ENCODE measurements around the gene RARB. TPM values are rescaled to one million over a fixed set of nuclear protein-coding genes. Genes with fewer than 3 reads are reported as not detected.

The RARB gene
- total RNA-seq, 1 experiment from 2014 or later: not detected

- H3K4me1 ChIP-seq (ENCODE audit: insufficient read depth, low read length): no peaks in the 10 kb centered on the region
- no peak overlapping the region for H2AFZ ChIP-seq (ENCODE audit: low read length)
- H3K27ac ChIP-seq (ENCODE audit: low read length): no peak overlapping the region
- no peaks in the 10 kb centered on the region for H3K36me3 ChIP-seq (ENCODE audit: low read depth, low read length)
- intact Hi-C loops (cut with micrococcal nuclease): no loop called here
- BruUV-seq (replicated peaks): no TSS peak
- H3K9ac ChIP-seq (ENCODE audit: low read length): no peak overlapping the region
- no peaks in the 10 kb centered on the region for H4K20me1 ChIP-seq (ENCODE audit: low read length)
- H3K4me3 ChIP-seq (ENCODE audit: low read length): no peak overlapping the region
- ChIA-PET POLR2A (ENCODE audit: unreplicated experiment) (no interaction called here), CTCF (no interaction called here)
- peaks cover 35% of the 10 kb centered on the region for H3K27me3 ChIP-seq (ENCODE audit: low read length)
- no peak overlapping the region for H3K4me2 ChIP-seq (ENCODE audit: low read length)
- no peaks in the 10 kb centered on the region for H3K9me2 ChIP-seq (replicated peaks; ENCODE audit: low read length)
- no peaks in the 10 kb centered on the region for H3K9me3 ChIP-seq (ENCODE audit: low read length)
- H3K79me2 ChIP-seq (ENCODE audit: low read length): no peaks in the 10 kb centered on the region
- no peaks in the 10 kb centered on the region for H3F3A ChIP-seq (ENCODE audit: low read length, unreplicated experiment)
- DNase-seq (no peak), ATAC-seq (no peak)
- no peak for TF ChIP-seq EZH2 (IDR thresholded peaks at IDR 0.05; ENCODE audit: low read length, unreplicated experiment)
- TF ChIP-seq EZH2phosphoT487 (IDR thresholded peaks at IDR 0.05; ENCODE audit: borderline replicate concordance, low read length): no peak
- TF ChIP-seq CTCF (conservative IDR thresholded peaks at IDR 0.05; ENCODE audit: low read depth, low read length): no peak
These were observed 16.2 kb downstream of the RARB start for GRCh38 chr3:25444273-25444672.

DNA sequence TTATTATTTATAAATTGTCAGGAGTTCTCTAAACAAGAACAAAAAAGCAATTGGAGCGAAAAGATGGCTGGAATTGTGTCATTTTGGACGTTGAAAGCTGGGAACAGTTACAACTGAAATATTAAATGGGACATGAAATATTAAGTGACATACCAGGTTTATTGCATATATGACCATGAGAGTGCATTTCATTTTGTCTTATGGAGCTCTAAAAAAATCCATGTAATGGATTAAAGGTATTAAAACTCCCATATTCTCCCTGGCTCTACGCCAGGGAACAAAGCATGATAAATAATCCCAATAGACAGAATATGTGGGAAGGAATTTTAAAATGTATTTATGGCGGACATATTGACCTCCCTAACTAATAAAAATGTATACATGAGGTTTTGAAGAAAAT lies 17.7 kb downstream of the RARB start:
- no peaks in the 10 kb centered on the region for H3K79me2 ChIP-seq (ENCODE audit: low read length)
- H3K4me2 ChIP-seq (ENCODE audit: low read length): no peak overlapping the region
- ChIA-PET CTCF (no interaction called here), POLR2A (ENCODE audit: unreplicated experiment) (no interaction called here)
- no TSS peak for BruUV-seq (replicated peaks)
- no peaks in the 10 kb centered on the region for H3F3A ChIP-seq (ENCODE audit: low read length, unreplicated experiment)
- no peak overlapping the region for H3K4me3 ChIP-seq (ENCODE audit: low read length)
- no peak for TF ChIP-seq EZH2 (IDR thresholded peaks at IDR 0.05; ENCODE audit: low read length, unreplicated experiment)
- TF ChIP-seq EZH2phosphoT487 (IDR thresholded peaks at IDR 0.05; ENCODE audit: borderline replicate concordance, low read length): no peak
- no peak for TF ChIP-seq CTCF (conservative IDR thresholded peaks at IDR 0.05; ENCODE audit: low read depth, low read length)
- H3K9ac ChIP-seq (ENCODE audit: low read length): no peak overlapping the region
- H3K36me3 ChIP-seq (ENCODE audit: low read depth, low read length): no peaks in the 10 kb centered on the region
- no peaks in the 10 kb centered on the region for H3K4me1 ChIP-seq (ENCODE audit: insufficient read depth, low read length)
- no peak overlapping the region for H2AFZ ChIP-seq (ENCODE audit: low read length)
- no peaks in the 10 kb centered on the region for H3K9me2 ChIP-seq (replicated peaks; ENCODE audit: low read length)
- ATAC-seq (no peak), DNase-seq (no peak)
- H3K27me3 ChIP-seq (ENCODE audit: low read length): peaks cover 35% of the 10 kb centered on the region
- H4K20me1 ChIP-seq (ENCODE audit: low read length): no peaks in the 10 kb centered on the region
- H3K9me3 ChIP-seq (ENCODE audit: low read length): no peaks in the 10 kb centered on the region
- intact Hi-C loops (cut with micrococcal nuclease): no loop called here
- H3K27ac ChIP-seq (ENCODE audit: low read length): no peak overlapping the region

GRCh38 chr3:25447285-25447684 lies 19.2 kb downstream of the RARB start:
- POLR2A ChIA-PET (ENCODE audit: unreplicated experiment): no interaction called here
- TF ChIP-seq CTCF (conservative IDR thresholded peaks at IDR 0.05; ENCODE audit: low read depth, low read length) (no peak), EZH2phosphoT487 (IDR thresholded peaks at IDR 0.05; ENCODE audit: borderline replicate concordance, low read length) (no peak), EZH2 (IDR thresholded peaks at IDR 0.05; ENCODE audit: low read length, unreplicated experiment) (no peak)
- Histone ChIP-seq H3K27me3 (ENCODE audit: low read length) (peaks cover 50% of the 10 kb centered on the region), H3K4me2 (ENCODE audit: low read length) (no peak overlapping the region), H3K9ac (ENCODE audit: low read length) (no peak overlapping the region), H4K20me1 (ENCODE audit: low read length) (no peaks in the 10 kb centered on the region), H3K27ac (ENCODE audit: low read length) (no peak overlapping the region), H3K79me2 (ENCODE audit: low read length) (no peaks in the 10 kb centered on the region), H3K9me2 (replicated peaks; ENCODE audit: low read length) (no peaks in the 10 kb centered on the region), H3K4me3 (ENCODE audit: low read length) (no peak overlapping the region), H3K9me3 (ENCODE audit: low read length) (no peaks in the 10 kb centered on the region), H3F3A (ENCODE audit: low read length, unreplicated experiment) (no peaks in the 10 kb centered on the region), H3K4me1 (ENCODE audit: insufficient read depth, low read length) (no peaks in the 10 kb centered on the region), H3K36me3 (ENCODE audit: low read depth, low read length) (no peaks in the 10 kb centered on the region), H2AFZ (ENCODE audit: low read length) (no peak overlapping the region)
- no peak for ATAC-seq
- intact Hi-C loops (cut with micrococcal nuclease): no loop called here
- BruUV-seq (replicated peaks): no TSS peak
- CTCF ChIA-PET: no interaction called here
- DNase-seq: no peak

Data from PC-3 (cell line).